Measurements from ENCODE around the gene RUNX1. TPM values are rescaled to one million over a fixed set of nuclear protein-coding genes. Genes with fewer than 3 reads are reported as not detected.

RUNX1 gene
- total and polyA plus RNA-seq, 7 experiments from 2014 or later: 27.9 to 154 (median 85.1) TPM

- peaks cover 4 to 24% (median 16%) of the 10 kb centered on the region in 5 donors for H3K36me3 Mint-ChIP-seq
- H3K9me3 Mint-ChIP-seq: peaks cover 0 to 3% (median 0%) of the 10 kb centered on the region in 11 donors
- Histone ChIP-seq H3K4me3 (ENCODE audit: low read length) (no peak overlapping the region), H3K9me3 (ENCODE audit: control insufficient read depth in 2 of 3, low read length in 3 of 3) (no peaks in the 10 kb centered on the region), H3K36me3 (ENCODE audit: control insufficient read depth in 2 of 3, insufficient read depth in 3 of 3, low read length in 3 of 3) (peaks cover 0 to 11% (median 11%) of the 10 kb centered on the region in 3 experiments), H3K27me3 (ENCODE audit: control insufficient read depth in 2 of 2, insufficient read depth in 2 of 2, low read length in 2 of 2) (no peaks in the 10 kb centered on the region), H3K27ac (ENCODE audit: low read depth, low read length) (peak overlapping the region; percentile 29), H3K4me1 (ENCODE audit: control insufficient read depth in 2 of 2, insufficient read depth in 2 of 2, low read length in 2 of 2) (peaks cover 13 to 32% of the 10 kb centered on the region in 2 donors)
- peaks cover 0 to 5% (median 0%) of the 10 kb centered on the region in 5 donors for H3K27me3 Mint-ChIP-seq
- CTCF ChIA-PET: interaction anchor here (0.7 to 8.7 kb wide), 2 partner anchors 26 to 166 kb away, joined by 3 to 71 read pairs; partner anchors contain the start of gene RUNX1
- intact Hi-C loops (cut with micrococcal nuclease): loop anchor here in 1 of 2 donors (10.0 kb wide), 2 partner anchors 731 to 951 kb away; no protein-coding TSS in a partner anchor
- peaks cover 31 to 77% (median 67%) of the 10 kb centered on the region in 7 donors for H3K4me1 Mint-ChIP-seq
- ATAC-seq (no peak), DNase-seq (no peak)
- POLR2A ChIA-PET: interaction anchor here (0.6 to 1.9 kb wide), 2 partner anchors 8 to 50 kb away, joined by 3 to 7 read pairs; no protein-coding TSS in a partner anchor
- H3K4me3 Mint-ChIP-seq: peak overlapping the region in 3 of 10 donors; percentile 4 to 54 (median 15)
- peak overlapping the region; percentile 12 to 80 (median 34) for H3K27ac Mint-ChIP-seq
These were observed 165.4 kb downstream of the RUNX1 start for GRCh38 chr21:34883491-34884271.

GRCh38 chr21:34882719-34883131, 166.4 kb downstream of the RUNX1 start:
- Mint-ChIP-seq H3K4me3 (peak overlapping the region in 3 of 10 donors; percentile 4 to 20 (median 15)), H3K27ac (peak overlapping the region in 8 of 9 donors; percentile 9 to 80 (median 26)), H3K36me3 (peaks cover 10 to 33% (median 26%) of the 10 kb centered on the region in 5 donors), H3K9me3 (no peaks in the 10 kb centered on the region), H3K4me1 (peaks cover 29 to 79% (median 66%) of the 10 kb centered on the region in 7 donors), H3K27me3 (no peaks in the 10 kb centered on the region)
- Histone ChIP-seq H3K36me3 (ENCODE audit: control insufficient read depth in 2 of 3, insufficient read depth in 3 of 3, low read length in 3 of 3) (peaks cover 2 to 18% (median 12%) of the 10 kb centered on the region in 3 experiments), H3K27me3 (ENCODE audit: control insufficient read depth in 2 of 2, insufficient read depth in 2 of 2, low read length in 2 of 2) (no peaks in the 10 kb centered on the region), H3K9me3 (ENCODE audit: control insufficient read depth in 2 of 3, low read length in 3 of 3) (no peaks in the 10 kb centered on the region), H3K4me3 (ENCODE audit: low read length) (no peak overlapping the region), H3K27ac (ENCODE audit: low read depth, low read length) (no peak overlapping the region), H3K4me1 (ENCODE audit: control insufficient read depth in 2 of 2, insufficient read depth in 2 of 2, low read length in 2 of 2) (peaks cover 11 to 32% of the 10 kb centered on the region in 2 donors)
- ATAC-seq: peak; percentile 60
- ChIA-PET POLR2A (no interaction called here), CTCF (interaction anchor here (0.7 kb wide), 1 partner anchor 273 kb away, joined by 3 read pairs; no protein-coding TSS in a partner anchor)
- no peak for DNase-seq
- intact Hi-C loops (cut with micrococcal nuclease): loop anchor here in 1 of 2 donors (10.0 kb wide), 2 partner anchors 732 to 952 kb away; no protein-coding TSS in a partner anchor

- Mint-ChIP-seq H3K27me3 (no peaks in the 10 kb centered on the region), H3K36me3 (peaks cover 10 to 38% (median 30%) of the 10 kb centered on the region in 5 donors), H3K9me3 (no peaks in the 10 kb centered on the region), H3K4me3 (peak overlapping the region in 1 of 10 donors; percentile 44), H3K27ac (peak overlapping the region in 6 of 9 donors; percentile 8 to 80 (median 17)), H3K4me1 (peaks cover 30 to 75% (median 64%) of the 10 kb centered on the region in 7 donors)
- ATAC-seq: no peak
- CTCF ChIA-PET: no interaction called here
- intact Hi-C loops (cut with micrococcal nuclease): loop anchor here in 1 of 2 donors (10.0 kb wide), 2 partner anchors 733 to 953 kb away; no protein-coding TSS in a partner anchor
- Histone ChIP-seq H3K36me3 (ENCODE audit: control insufficient read depth in 2 of 3, insufficient read depth in 3 of 3, low read length in 3 of 3) (peaks cover 7 to 26% (median 18%) of the 10 kb centered on the region in 3 experiments), H3K9me3 (ENCODE audit: control insufficient read depth in 2 of 3, low read length in 3 of 3) (no peaks in the 10 kb centered on the region), H3K27me3 (ENCODE audit: control insufficient read depth in 2 of 2, insufficient read depth in 2 of 2, low read length in 2 of 2) (no peaks in the 10 kb centered on the region), H3K27ac (ENCODE audit: low read depth, low read length) (no peak overlapping the region), H3K4me3 (ENCODE audit: low read length) (no peak overlapping the region), H3K4me1 (ENCODE audit: control insufficient read depth in 2 of 2, insufficient read depth in 2 of 2, low read length in 2 of 2) (peaks cover 10 to 28% of the 10 kb centered on the region in 2 donors)
- no peak for DNase-seq
- POLR2A ChIA-PET: interaction anchor here (0.6 to 1.0 kb wide), 2 partner anchors 75 to 221 kb away, joined by 3 read pairs; no protein-coding TSS in a partner anchor
These were observed 167.2 kb downstream of the RUNX1 start for GRCh38 chr21:34881839-34882371.

- Mint-ChIP-seq H3K4me1 (peaks cover 30 to 75% (median 64%) of the 10 kb centered on the region in 7 donors), H3K4me3 (no peak overlapping the region), H3K9me3 (no peaks in the 10 kb centered on the region), H3K27me3 (no peaks in the 10 kb centered on the region), H3K27ac (peak overlapping the region in 2 of 9 donors; percentile 54 to 55), H3K36me3 (peaks cover 10 to 38% (median 31%) of the 10 kb centered on the region in 5 donors)
- no peak overlapping the region for H3K4me3 ChIP-seq (ENCODE audit: low read length)
- peaks cover 10 to 28% of the 10 kb centered on the region in 2 donors for H3K4me1 ChIP-seq (ENCODE audit: control insufficient read depth in 2 of 2, insufficient read depth in 2 of 2, low read length in 2 of 2)
- ATAC-seq: no peak
- POLR2A ChIA-PET: interaction anchor here (0.6 to 1.0 kb wide), 2 partner anchors 75 to 220 kb away, joined by 3 read pairs; no protein-coding TSS in a partner anchor
- H3K36me3 ChIP-seq (ENCODE audit: control insufficient read depth in 2 of 3, insufficient read depth in 3 of 3, low read length in 3 of 3): peaks cover 7 to 27% (median 18%) of the 10 kb centered on the region in 3 experiments
- H3K9me3 ChIP-seq (ENCODE audit: control insufficient read depth in 2 of 3, low read length in 3 of 3): no peaks in the 10 kb centered on the region
- intact Hi-C loops (cut with micrococcal nuclease): loop anchor here in 1 of 2 donors (10.0 kb wide), 2 partner anchors 733 to 953 kb away; no protein-coding TSS in a partner anchor
- no peak overlapping the region for H3K27ac ChIP-seq (ENCODE audit: low read depth, low read length)
- CTCF ChIA-PET: no interaction called here
- H3K27me3 ChIP-seq (ENCODE audit: control insufficient read depth in 2 of 2, insufficient read depth in 2 of 2, low read length in 2 of 2): no peaks in the 10 kb centered on the region
- DNase-seq: no peak
These were observed 167.7 kb downstream of the RUNX1 start for GRCh38 chr21:34881421-34881820.

- no peak overlapping the region for H3K4me3 ChIP-seq (ENCODE audit: low read length)
- peaks cover 30 to 68% (median 59%) of the 10 kb centered on the region in 7 donors for H3K4me1 Mint-ChIP-seq
These were observed 168.7 kb downstream of the RUNX1 start for GRCh38 chr21:34880401-34880800.

GRCh38 chr21:34878940-34879339, 170.2 kb downstream of the RUNX1 start:
- Mint-ChIP-seq H3K4me3 (no peak overlapping the region), H3K27me3 (no peaks in the 10 kb centered on the region), H3K9me3 (peaks cover 0 to 4% (median 0%) of the 10 kb centered on the region in 11 donors), H3K4me1 (peaks cover 29 to 68% (median 56%) of the 10 kb centered on the region in 7 donors), H3K36me3 (peaks cover 10 to 55% (median 33%) of the 10 kb centered on the region in 5 donors), H3K27ac (peak overlapping the region in 3 of 9 donors; percentile 26 to 48 (median 46))
- ChIA-PET POLR2A (interaction anchor here (0.6 kb wide), 1 partner anchor 56 kb away, joined by 3 read pairs; no protein-coding TSS in a partner anchor), CTCF (interaction anchor here (0.7 kb wide), 1 partner anchor 173 kb away, joined by 4 read pairs; no protein-coding TSS in a partner anchor)
- no peak overlapping the region for H3K4me3 ChIP-seq (ENCODE audit: low read length)
- DNase-seq: no peak
- H3K9me3 ChIP-seq (ENCODE audit: control insufficient read depth in 2 of 3, low read length in 3 of 3): no peaks in the 10 kb centered on the region
- ATAC-seq: no peak
- H3K36me3 ChIP-seq (ENCODE audit: control insufficient read depth in 2 of 3, insufficient read depth in 3 of 3, low read length in 3 of 3): peaks cover 9 to 45% (median 23%) of the 10 kb centered on the region in 3 experiments
- intact Hi-C loops (cut with micrococcal nuclease): no loop called here
- peaks cover 10 to 18% of the 10 kb centered on the region in 2 donors for H3K4me1 ChIP-seq (ENCODE audit: control insufficient read depth in 2 of 2, insufficient read depth in 2 of 2, low read length in 2 of 2)
- H3K27me3 ChIP-seq (ENCODE audit: control insufficient read depth in 2 of 2, insufficient read depth in 2 of 2, low read length in 2 of 2): no peaks in the 10 kb centered on the region
- no peak overlapping the region for H3K27ac ChIP-seq (ENCODE audit: low read depth, low read length)

More at GRCh38 chr21:34880401-34880800, 168.7 kb downstream of the RUNX1 start:
- no peak overlapping the region for H3K4me3 Mint-ChIP-seq
- no peaks in the 10 kb centered on the region for H3K27me3 ChIP-seq (ENCODE audit: control insufficient read depth in 2 of 2, insufficient read depth in 2 of 2, low read length in 2 of 2)
- H3K27me3 Mint-ChIP-seq: no peaks in the 10 kb centered on the region
- intact Hi-C loops (cut with micrococcal nuclease): loop anchor here in 1 of 2 donors (10.0 kb wide), 2 partner anchors 734 to 954 kb away; no protein-coding TSS in a partner anchor
- H3K36me3 Mint-ChIP-seq: peaks cover 10 to 47% (median 31%) of the 10 kb centered on the region in 5 donors
- POLR2A ChIA-PET: no interaction called here
- H3K36me3 ChIP-seq (ENCODE audit: control insufficient read depth in 2 of 3, insufficient read depth in 3 of 3, low read length in 3 of 3): peaks cover 7 to 37% (median 18%) of the 10 kb centered on the region in 3 experiments
- ATAC-seq: no peak
- H3K4me1 ChIP-seq (ENCODE audit: control insufficient read depth in 2 of 2, insufficient read depth in 2 of 2, low read length in 2 of 2): peaks cover 10 to 27% of the 10 kb centered on the region in 2 donors
- H3K27ac Mint-ChIP-seq: peak overlapping the region in 1 of 9 donors; percentile 21
- peaks cover 0 to 1% (median 0%) of the 10 kb centered on the region in 11 donors for H3K9me3 Mint-ChIP-seq
- DNase-seq: no peak
- CTCF ChIA-PET: no interaction called here
- no peaks in the 10 kb centered on the region for H3K9me3 ChIP-seq (ENCODE audit: control insufficient read depth in 2 of 3, low read length in 3 of 3)
- no peak overlapping the region for H3K27ac ChIP-seq (ENCODE audit: low read depth, low read length)

Data from naive thymus-derived CD4-positive, alpha-beta T cell (primary cell).